HL-60/S4 treated with phorbol 12-myristate 13-acetate at 8.2 ng/mL for 4 days and 3 days (cell line): ENCODE results near the gene ELL.

Experiments used
- in situ Hi-C: fragments of 300-500 bp; cut with MboI; formaldehyde crosslinking; loops from 2 replicates; pipeline ENCODE4 v1.15.0; 2022; ENCODE audit warnings: low sequenced_read_pairs

Gene ELL

GRCh38 chr19:18473003-18473705 is 48.7 kb downstream of the ELL start:
- in situ Hi-C loops = loop anchor here (25.0 kb wide), 1 partner anchor 364 kb away; the partner anchor contains the start of gene UPF1

GRCh38 chr19:18470787-18471186 is 51.1 kb downstream of the ELL start:
- in situ Hi-C loops = loop anchor here (25.0 kb wide), 1 partner anchor 367 kb away; the partner anchor contains the start of gene UPF1

- in situ Hi-C loops = loop anchor here (25.0 kb wide), 1 partner anchor 368 kb away; the partner anchor contains the start of gene UPF1
Measured at GRCh38 chr19:18469069-18469846, 52.6 kb downstream of the ELL start.

GRCh38 chr19:18468517-18468916 is 53.4 kb downstream of the ELL start:
- in situ Hi-C loops = loop anchor here (25.0 kb wide), 1 partner anchor 369 kb away; the partner anchor contains the start of gene UPF1

- in situ Hi-C loops = loop anchor here (25.0 kb wide), 1 partner anchor 369 kb away; the partner anchor contains the start of gene UPF1
Measured at GRCh38 chr19:18467978-18468377, 53.9 kb downstream of the ELL start.

- in situ Hi-C loops = loop anchor here (25.0 kb wide), 1 partner anchor 371 kb away; the partner anchor contains the start of gene UPF1
Measured at GRCh38 chr19:18466354-18466753, 55.5 kb downstream of the ELL start.

- in situ Hi-C loops = loop anchor here (25.0 kb wide), 1 partner anchor 371 kb away; the partner anchor contains the start of gene UPF1
Measured at GRCh38 chr19:18465964-18466339, 55.9 kb downstream of the ELL start.

GRCh38 chr19:18465214-18465963 is 56.5 kb downstream of the ELL start:
- in situ Hi-C loops = loop anchor here (25.0 kb wide), 1 partner anchor 372 kb away; the partner anchor contains the start of gene UPF1

GRCh38 chr19:18464646-18465045 is 57.2 kb downstream of the ELL start:
- in situ Hi-C loops = loop anchor here (25.0 kb wide), 1 partner anchor 373 kb away; the partner anchor contains the start of gene UPF1

- in situ Hi-C loops = loop anchor here (25.0 kb wide), 1 partner anchor 376 kb away; the partner anchor contains the start of gene UPF1
Measured at GRCh38 chr19:18461471-18461870, 60.4 kb downstream of the ELL start.

- in situ Hi-C loops = loop anchor here (25.0 kb wide), 1 partner anchor 376 kb away; the partner anchor contains the start of gene UPF1
Measured at GRCh38 chr19:18460900-18461299, 61.0 kb downstream of the ELL start.

GRCh38 chr19:18457483-18458331 is 64.2 kb downstream of the ELL start:
- in situ Hi-C loops = loop anchor here (25.0 kb wide), 1 partner anchor 380 kb away; the partner anchor contains the start of gene UPF1

GRCh38 chr19:18456974-18457373 is 64.9 kb downstream of the ELL start:
- in situ Hi-C loops = loop anchor here (25.0 kb wide), 1 partner anchor 380 kb away; the partner anchor contains the start of gene UPF1

GRCh38 chr19:18456279-18456678 is 65.6 kb downstream of the ELL start:
- in situ Hi-C loops = loop anchor here (25.0 kb wide), 1 partner anchor 381 kb away; the partner anchor contains the start of gene UPF1

- in situ Hi-C loops = loop anchor here (25.0 kb wide), 1 partner anchor 384 kb away; the partner anchor contains the start of gene UPF1
Measured at GRCh38 chr19:18453269-18454024, 68.4 kb downstream of the ELL start.

- in situ Hi-C loops = loop anchor here (25.0 kb wide), 1 partner anchor 385 kb away; the partner anchor contains the start of gene UPF1
Measured at GRCh38 chr19:18452386-18452785, 69.5 kb downstream of the ELL start.

GRCh38 chr19:18450931-18451836 is 70.7 kb downstream of the ELL start:
- in situ Hi-C loops = loop anchor here (25.0 kb wide), 1 partner anchor 386 kb away; the partner anchor contains the start of gene UPF1
